ENCODE data around the gene PPP2R2C.

The PPP2R2C gene

DNA sequence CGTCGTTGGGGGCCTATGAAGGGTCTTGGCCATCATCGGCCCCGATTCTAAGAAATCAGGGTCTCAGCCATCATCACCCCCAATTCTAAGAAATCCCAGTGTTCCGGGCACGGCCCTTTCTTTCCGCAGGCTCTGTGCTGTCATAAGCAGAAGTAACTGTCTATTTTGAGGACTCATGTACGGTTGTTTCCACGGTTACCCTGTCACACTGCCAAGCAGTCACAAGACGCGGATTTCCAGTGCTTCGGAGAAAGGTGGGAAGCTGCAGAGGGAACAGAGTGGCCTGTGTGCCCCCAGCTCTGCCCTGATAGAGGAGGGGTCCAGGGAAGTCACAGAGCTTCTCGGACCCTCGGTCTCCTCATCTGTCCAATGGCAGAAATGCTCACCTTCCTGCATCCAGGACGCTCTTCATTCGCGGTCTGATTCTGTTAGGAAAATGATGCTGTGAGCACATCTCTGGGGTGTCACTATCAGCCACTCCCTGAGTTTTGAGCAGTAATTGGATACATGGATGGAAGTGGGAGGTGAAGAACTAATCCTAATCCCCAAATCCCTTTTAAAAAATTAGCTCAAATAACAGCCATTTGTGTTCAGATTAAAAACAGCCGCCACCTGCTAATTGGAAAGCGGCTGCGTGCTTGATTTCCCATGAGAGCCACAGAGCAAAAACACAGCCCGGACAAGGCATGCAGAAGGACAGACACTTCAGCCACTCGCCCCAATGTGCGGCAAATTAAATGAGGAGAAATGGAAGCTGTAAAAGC is 129.7 kb downstream of the PPP2R2C start:
- DNase-seq (ENCODE audit: low spot score), result peak; percentile 83

DNA sequence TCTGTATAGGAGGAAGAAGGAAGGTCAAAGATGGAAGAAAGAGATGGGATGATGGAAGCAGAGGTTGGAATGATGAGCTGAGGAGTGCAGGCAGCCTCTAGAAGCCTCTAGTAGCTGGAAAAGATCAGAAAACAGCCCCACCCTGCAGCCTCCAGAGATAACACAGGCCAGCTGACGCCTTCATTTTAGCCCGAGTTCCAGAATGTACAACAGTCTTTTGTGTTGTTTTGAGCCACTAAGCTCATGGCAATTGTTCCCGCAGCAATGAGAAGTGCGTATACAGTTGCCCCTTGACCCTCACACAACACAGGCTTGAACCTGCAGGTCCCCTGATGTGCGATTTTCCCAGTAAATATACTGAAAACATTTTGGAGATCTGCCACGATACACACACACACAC is 130.7 kb downstream of the PPP2R2C start:
- DNase-seq (ENCODE audit: low spot score), result no peak

GRCh38 chr4:6340446-6341015 is 131.9 kb downstream of the PPP2R2C start:
- DNase-seq (ENCODE audit: low spot score), result no peak

DNA sequence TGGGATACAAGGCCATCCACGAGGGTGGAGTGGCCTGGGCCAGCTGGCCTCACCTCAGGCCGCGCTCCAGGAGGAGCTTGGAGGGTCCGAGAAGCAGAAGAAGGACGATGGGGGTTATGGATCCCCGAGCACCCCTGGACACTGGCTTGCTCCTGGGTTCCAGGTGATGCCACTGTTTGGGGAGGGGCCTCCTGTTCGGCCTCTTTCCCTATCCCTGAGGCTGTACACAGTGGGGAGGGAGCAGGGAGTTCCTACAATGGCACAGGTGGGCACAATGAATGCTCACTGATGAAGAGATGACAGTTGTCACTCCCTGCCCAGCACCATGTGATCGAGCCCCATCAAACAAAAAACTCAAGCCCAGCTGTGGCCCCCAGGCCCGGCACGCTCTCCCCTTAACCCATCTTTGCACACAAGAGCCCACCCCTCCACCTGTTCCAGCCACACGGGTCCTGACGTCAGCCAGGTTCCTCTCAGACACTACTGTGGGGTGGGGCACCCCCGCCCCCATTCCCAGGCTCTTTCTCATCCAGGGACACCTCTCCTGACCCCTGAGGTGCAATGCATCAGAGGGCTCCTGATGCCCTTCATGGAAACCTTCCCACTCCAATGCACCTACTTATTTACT is 132.5 kb downstream of the PPP2R2C start:
- DNase-seq (ENCODE audit: low spot score), result no peak

DNA sequence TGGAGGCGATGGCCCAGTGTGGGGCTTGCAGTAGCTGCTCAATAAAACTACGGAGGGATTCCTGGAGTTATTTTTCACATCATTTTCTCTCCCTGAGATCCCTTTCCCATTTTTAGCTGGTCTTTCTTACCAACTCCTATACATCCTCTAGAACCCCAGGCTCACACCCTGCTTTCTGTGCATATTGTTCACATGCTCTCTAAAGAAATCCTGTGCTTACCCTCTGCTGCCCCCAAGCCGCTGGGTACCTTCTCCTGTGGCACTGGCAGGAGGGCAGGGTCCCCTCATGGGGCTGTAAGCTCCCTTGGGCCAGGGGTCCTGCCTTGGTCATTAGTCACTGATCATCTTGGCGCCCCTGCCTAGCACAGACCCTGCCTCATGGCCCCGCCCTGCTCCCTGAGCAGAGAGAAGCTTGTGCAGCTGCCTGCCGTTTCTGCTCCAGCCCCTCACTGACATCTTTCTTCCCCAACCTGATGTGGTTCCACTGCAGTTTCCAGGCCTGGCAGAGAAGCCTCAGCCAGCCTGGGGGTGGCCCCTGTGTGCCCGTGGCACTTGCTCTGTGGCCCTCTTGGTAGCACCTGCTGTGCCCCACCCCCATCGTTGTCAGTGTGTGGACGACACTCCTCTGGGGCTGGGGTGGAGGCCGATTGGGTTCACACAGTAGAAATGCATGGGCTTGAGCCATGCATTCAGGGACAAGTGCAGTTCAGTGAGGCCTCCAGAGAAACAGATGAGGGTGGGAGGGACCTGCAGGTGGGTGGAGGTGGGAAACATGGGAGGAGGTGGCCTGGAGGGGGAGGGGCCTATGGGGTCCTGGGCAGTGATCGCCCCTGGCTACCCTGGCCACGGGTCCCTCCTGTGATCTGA is 133.2 kb downstream of the PPP2R2C start:
- no peak for DNase-seq (ENCODE audit: low spot score)

- no peak for DNase-seq (ENCODE audit: low spot score)
These were observed 134.1 kb downstream of the PPP2R2C start for GRCh38 chr4:6338175-6338950.

DNA sequence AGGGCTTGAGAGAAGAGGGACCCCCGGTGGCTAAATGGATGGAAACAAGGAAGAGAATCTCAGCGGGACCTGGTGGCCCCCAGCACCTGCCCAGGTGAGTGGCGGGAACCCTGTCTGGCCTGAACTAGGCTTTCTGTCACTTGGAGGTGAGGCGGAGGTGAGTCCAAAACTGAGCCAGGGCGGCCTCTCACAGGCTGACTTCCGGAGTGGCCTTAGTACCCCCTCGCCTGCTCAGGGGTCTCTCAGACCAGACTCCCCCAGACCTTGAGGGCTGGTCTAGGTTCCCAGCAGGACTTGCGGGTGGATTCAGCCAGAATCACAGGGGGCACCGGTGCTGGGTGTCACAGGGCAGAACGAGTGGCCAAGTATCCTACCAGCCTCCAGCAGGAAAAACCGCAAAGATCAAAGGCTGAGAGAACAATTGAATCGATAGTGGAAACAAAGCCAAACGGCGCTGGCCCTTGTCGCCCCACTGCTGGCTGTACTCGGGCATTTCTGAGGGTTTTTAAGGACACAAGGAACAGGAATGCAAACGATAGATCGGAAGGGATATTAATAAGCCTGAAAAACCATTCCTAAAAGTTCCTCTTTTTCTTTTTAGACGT is 135.0 kb downstream of the PPP2R2C start:
- no peak for DNase-seq (ENCODE audit: low spot score)

DNA sequence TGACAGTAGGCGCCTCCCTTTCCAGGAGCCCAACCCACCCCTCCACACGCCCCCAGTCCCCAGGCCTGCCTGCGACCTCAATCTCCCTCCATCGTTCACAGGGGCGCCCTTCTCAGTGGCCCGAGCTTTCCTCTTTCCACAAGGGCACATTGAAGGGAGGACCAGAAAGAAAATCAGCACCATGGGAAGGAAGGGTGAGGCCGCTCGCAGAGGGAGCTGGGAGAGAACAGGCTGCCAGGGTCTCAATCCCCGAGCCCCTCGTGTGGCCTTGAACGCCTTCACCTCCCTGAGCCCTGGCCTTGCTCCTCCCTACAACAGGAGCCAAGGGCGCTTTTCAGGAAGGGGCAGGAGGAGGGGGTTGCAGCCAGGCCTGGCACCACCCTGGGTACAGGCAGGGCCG is 136.2 kb downstream of the PPP2R2C start:
- no peak for DNase-seq (ENCODE audit: low spot score)

DNA sequence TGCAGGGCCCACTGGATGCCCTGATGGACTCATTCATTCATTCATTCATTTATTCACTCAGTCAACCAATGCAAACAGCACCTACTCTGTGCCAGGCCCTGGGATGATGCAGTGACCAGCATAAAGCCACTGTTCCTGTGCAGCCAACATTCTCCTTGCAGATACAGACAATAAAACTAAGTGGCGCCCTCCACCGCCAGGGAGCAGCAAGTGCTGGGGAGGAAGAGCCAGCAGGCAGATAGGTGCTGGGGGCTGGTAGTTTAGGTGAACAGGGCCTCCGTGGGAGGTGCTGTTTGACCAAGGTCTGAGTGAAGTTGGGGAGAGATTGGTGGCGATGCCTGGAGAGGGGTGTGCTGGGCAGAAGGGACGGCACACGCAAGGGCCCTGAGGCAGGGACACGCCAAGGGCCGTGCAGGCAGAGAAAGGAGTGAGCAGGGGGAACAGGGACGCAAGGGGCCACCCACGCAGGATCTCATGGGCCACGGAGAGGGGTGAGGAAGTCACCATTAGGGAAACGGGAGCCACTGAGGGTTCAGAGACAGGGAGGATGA is 137.3 kb downstream of the PPP2R2C start:
- no peak for DNase-seq (ENCODE audit: low spot score)

DNA sequence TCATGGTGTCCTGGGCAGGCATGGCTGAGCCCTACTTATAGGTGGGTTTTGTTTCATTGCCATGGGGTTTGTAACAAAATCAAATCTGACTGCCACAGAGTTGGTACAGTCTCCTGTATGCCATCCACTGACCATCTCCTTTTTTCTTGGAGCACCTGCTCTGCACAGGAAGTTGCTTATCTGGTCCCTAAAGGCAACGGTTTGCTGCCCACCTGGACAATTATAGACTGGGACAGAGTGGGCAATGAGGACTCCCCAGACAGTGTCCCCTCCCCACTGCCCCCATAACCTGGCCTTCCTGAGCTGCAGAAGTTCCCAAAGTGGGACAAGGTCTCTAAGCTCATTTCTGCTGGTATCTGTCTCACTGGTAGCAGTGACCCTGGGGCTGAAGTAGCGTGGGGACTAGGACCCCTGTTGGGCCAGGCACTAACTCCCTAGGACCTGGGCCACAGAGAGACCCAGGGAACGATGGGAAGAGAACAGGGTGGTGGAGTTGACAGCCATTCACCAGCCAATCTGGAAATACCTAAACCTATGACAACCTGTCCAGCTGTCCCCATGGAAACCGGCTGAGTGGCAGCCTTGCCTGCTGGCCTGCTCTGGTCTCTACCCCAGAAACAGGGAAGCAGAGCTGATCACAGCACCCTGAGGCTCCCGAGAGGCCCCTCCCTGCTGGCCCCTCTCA is 138.1 kb downstream of the PPP2R2C start:
- DNase-seq (ENCODE audit: low spot score), result no peak

- DNase-seq (ENCODE audit: low spot score), result no peak
These were observed 138.9 kb downstream of the PPP2R2C start for GRCh38 chr4:6333301-6334202.

DNA sequence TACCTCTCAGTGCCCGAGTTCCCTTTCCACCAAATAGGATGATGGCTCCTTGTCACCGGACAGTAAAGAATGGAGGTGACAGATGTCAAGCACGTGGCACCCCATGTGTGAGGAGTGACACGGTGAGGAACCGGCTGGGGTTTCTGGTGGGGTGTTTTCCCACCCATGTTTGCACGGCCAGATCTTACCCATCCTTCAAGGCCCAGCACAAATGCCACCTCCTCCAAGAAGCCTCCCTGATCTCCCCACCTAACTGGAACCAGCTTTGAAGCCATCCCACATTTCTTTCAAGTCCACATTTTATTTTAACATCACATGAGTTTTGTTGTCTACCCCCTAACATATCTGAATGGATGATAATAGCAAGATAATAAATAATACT is 139.8 kb downstream of the PPP2R2C start:
- DNase-seq (ENCODE audit: low spot score), result no peak

GRCh38 chr4:6332042-6332668 is 140.3 kb downstream of the PPP2R2C start:
- peak; percentile 78 for DNase-seq (ENCODE audit: low spot score)

DNA sequence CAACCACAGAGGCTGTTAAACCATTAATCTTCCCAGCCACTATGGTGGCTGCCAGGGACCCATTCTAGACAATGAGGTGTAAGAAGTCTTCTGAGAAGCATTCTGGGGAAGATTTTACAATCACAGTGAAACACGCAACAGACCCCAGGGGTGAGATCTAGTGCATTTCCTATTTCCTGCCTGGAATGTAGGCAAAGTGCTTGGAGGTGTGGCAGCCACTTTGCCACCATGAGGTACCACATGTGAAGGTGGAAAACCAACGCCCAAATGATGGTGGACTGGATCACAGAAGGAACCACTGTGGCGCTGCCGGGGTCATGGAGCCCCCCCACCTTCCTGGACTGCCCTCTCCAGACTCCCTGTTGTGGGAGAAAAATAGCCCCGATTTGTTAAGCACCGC is 140.9 kb downstream of the PPP2R2C start:
- DNase-seq (ENCODE audit: low spot score), result no peak

DNA sequence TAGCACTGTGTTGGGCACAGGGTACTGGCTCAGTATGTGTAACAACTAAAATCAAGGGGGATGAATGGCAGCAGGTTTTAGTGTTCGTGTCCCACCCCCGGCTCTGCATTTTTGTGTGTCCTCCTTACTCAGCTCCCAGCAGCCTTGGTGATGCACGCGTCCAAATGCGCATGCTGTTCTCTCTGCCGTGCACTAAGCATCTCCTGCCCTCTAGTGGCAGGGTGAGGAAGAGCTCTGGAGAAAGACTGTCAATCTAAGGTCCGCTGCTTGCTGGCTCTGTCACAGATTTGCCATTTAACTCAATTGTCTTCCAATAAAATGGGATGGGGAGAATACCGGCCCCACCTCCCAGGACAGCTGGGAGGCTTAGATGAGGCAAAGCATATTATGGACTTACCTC is 141.4 kb downstream of the PPP2R2C start:
- DNase-seq (ENCODE audit: low spot score), result no peak

GRCh38 chr4:6330384-6330767 is 142.0 kb downstream of the PPP2R2C start:
- peak; percentile 71 for DNase-seq (ENCODE audit: low spot score)

DNA sequence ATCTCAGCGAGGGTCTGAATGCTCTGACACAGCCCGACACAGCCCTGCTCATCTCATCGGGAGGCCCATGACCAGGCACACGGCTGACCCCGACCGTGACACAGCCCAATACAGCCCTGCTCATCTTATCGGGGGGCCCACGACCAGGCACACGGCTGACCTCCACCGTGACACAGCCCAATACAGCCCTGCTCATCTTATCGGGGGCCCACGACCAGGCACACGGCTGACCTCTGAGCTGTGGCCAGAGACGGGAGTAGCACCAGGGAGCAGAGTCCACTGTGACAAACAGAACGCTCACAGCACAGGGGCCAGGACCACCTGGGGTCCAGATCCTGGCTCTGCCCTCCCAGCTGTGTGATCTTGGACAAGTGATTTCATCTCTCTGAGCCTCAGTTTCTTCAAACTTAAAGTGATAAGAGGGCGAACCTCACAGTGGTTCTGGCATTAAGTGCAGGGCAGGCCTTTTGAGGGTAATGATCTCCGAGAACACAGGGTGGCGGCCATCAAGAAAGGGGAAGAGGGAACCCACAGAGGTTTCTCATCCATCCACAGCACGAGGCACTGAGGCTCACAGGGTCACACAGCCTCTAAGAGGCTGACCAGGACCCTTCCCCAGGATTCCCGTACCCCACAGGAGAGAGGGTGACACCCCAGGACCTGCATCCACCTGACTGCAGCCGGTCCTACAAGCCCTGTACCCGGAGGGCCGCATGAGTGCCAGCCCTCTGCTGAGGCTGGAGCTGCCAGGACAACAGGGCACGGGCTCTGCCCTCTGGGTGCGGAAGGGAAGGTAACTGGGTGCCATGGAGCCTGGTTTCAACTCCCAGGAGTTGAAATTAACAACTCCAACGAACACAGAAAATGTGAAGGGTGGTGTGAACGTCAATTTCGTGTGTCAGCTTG is 142.7 kb downstream of the PPP2R2C start:
- DNase-seq (ENCODE audit: low spot score), result no peak

GRCh38 chr4:6328526-6328925 is 143.9 kb downstream of the PPP2R2C start:
- DNase-seq (ENCODE audit: low spot score), result no peak
